OCI-LY1 (cell line): ENCODE measurements around the gene CYB5D1.

Source experiments
- EZH2 ChIP-seq: fragments of 200-600 bp; sonication (generic), shearing (Covaris generic); IDR thresholded peaks from 2 replicates; pipeline ENCODE4 v1.8.0; 2017; ENCODE audit warnings: borderline replicate concordance, mixed run types, mild to moderate bottlenecking, antibody characterized with exemption, low read length, moderate library complexity, mixed read lengths
- TF ChIP-seq, protein P1 (sequence below): fragments of 200-600 bp; sonication (generic), shearing (Covaris generic); IDR thresholded peaks from 2 replicates; pipeline ENCODE4 v1.5.1; 2017; ENCODE audit warnings: mild to moderate bottlenecking, antibody characterized with exemption, low read length, moderate library complexity, mixed read lengths

DNA sequence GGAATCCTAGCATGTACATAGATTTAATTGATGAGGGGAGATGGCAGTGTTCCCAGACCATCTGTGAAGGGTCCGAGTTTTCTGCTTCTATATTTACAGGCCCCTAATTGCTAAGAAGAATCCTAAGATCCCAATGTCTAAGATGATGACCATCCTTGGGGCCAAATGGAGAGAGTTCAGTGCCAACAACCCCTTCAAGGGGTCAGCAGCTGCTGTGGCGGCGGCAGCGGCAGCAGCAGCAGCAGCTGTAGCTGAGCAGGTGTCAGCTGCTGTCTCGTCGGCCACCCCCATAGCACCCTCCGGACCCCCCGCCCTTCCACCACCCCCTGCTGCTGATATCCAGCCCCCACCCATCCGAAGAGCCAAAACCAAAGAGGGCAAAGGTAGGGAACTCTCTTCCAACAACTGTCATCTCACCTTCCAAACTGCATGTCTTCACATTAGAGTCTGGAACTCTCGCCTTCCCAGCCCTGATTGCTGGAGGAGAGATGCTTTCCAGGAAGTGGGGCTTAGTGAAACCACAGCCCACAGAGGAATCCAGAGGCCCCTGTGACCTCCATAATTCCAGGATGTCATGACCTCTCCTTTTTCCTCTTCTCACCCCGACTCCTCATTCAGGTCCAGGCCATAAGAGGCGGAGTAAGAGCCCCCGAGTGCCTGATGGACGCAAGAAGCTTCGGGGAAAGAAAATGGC is 35.5 kb downstream of the CYB5D1 start:
- TF ChIP-seq, protein P1, sequence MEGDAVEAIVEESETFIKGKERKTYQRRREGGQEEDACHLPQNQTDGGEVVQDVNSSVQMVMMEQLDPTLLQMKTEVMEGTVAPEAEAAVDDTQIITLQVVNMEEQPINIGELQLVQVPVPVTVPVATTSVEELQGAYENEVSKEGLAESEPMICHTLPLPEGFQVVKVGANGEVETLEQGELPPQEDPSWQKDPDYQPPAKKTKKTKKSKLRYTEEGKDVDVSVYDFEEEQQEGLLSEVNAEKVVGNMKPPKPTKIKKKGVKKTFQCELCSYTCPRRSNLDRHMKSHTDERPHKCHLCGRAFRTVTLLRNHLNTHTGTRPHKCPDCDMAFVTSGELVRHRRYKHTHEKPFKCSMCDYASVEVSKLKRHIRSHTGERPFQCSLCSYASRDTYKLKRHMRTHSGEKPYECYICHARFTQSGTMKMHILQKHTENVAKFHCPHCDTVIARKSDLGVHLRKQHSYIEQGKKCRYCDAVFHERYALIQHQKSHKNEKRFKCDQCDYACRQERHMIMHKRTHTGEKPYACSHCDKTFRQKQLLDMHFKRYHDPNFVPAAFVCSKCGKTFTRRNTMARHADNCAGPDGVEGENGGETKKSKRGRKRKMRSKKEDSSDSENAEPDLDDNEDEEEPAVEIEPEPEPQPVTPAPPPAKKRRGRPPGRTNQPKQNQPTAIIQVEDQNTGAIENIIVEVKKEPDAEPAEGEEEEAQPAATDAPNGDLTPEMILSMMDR = no peak
- no peak for TF ChIP-seq EZH2
